ENCODE results near the gene GKN2.

GRCh38 chr2:68911709-68912108 is 41.0 kb downstream of the GKN2 start:
- TF ChIP-seq ZNF121 (tag by site-specific recombination; IDR thresholded peaks at IDR 0.05) (no peak), KLF16 (tag by site-specific recombination; IDR thresholded peaks at IDR 0.05) (no peak), CTCF (tag by site-specific recombination; IDR thresholded peaks at IDR 0.05) (no peak), ZNF677 (tag by site-specific recombination; IDR thresholded peaks at IDR 0.05) (no peak), ZNF366 (tag by site-specific recombination; conservative IDR thresholded peaks at IDR 0.05) (no peak)
